Cardiac muscle cell (in vitro differentiated cells and primary cell): Measurements from ENCODE around the gene KIRREL3. TPM values are rescaled to one million over a fixed set of nuclear protein-coding genes. Genes with fewer than 3 reads are reported as not detected.

Source experiments
- DNase-seq, 2 donors: peaks; one replicate each; pipeline versions ENCODE4 v3.0.0 to v3.0.0-alpha.2; 2010 to 2017; ENCODE audit warnings: low read depth in 1 of 2, low spot score in 1 of 2
- H3K27ac ChIP-seq: fragments of 200-600 bp; sonication (generic); 2 replicates; pipeline ENCODE4 v1.5.1; 2016
- H3K27me3 ChIP-seq: fragments of 200-600 bp; sonication (generic); 2 replicates; pipeline ENCODE4 v1.6.0; 2016; ENCODE audit warnings: control low read depth
- H3K36me3 ChIP-seq: fragments of 200-600 bp; sonication (generic); 2 replicates; pipeline ENCODE4 v1.5.1; 2016; ENCODE audit warnings: control low read depth
- H3K4me1 ChIP-seq: fragments of 200-600 bp; sonication (generic); 2 replicates; pipeline ENCODE4 v1.8.1; 2017; ENCODE audit warnings: low read depth, mild to moderate bottlenecking, mixed run types
- H3K4me3 ChIP-seq: fragments of 200-600 bp; sonication (generic); 2 replicates; pipeline ENCODE4 v1.5.1; 2016; ENCODE audit warnings: mild to moderate bottlenecking
- H3K9me3 ChIP-seq: fragments of 200-600 bp; sonication (generic); 2 replicates; pipeline ENCODE4 v1.5.1; 2017; ENCODE audit warnings: low read depth, mild to moderate bottlenecking, control low read depth
- polyA plus RNA-seq: library from polyadenylated mRNA; unstranded; fragments of >200 nt; fragmentation: Nextera tagmentation; extraction: Ambion mirVana; gene quantifications from 2 replicates; pipeline ENCODE4 v1.2.1, GENCODE V29; 2016
- total RNA-seq: library from RNA; depleted of rRNA; stranded (reverse); fragments of >200 nt; gene quantifications from 2 replicates; pipeline ENCODE4 v1.2.3, GENCODE V29; 2016
- TF ChIP-seq, protein P1 (sequence below): IDR thresholded peaks from 2 replicates; pipeline ENCODE4 v1.5.1; 2012; ENCODE audit warnings: low read depth, mild to moderate bottlenecking, low read length

Gene KIRREL3
- total and polyA plus RNA-seq, 2 experiments from 2014 or later: 0.12 to 0.89 TPM

DNA sequence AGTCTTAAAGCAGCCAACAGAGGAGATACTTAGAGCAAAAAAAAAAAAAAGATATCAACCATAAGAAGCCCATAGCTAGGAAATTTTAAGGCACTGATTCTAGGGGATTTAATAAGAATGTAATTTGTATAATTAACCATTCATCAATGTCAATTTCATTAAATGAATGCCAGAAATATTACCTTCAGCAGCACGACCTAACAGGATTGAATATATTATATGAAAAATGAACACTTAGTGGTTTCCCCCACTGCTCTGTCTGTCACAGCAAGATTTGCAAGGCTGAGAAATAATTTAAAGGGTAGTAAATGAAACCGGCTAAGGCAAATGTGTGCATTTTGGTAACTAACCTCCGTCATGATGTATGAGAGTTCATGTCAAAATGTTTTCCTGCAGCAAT, 319.9 kb downstream of the KIRREL3 start:
- Histone ChIP-seq H3K4me3 (no peak overlapping the region), H3K27me3 (peaks cover 7% of the 10 kb centered on the region), H3K36me3 (no peaks in the 10 kb centered on the region), H3K4me1 (no peaks in the 10 kb centered on the region), H3K27ac (no peak overlapping the region), H3K9me3 (no peaks in the 10 kb centered on the region)
- DNase-seq: no peak
- TF ChIP-seq, protein P1, sequence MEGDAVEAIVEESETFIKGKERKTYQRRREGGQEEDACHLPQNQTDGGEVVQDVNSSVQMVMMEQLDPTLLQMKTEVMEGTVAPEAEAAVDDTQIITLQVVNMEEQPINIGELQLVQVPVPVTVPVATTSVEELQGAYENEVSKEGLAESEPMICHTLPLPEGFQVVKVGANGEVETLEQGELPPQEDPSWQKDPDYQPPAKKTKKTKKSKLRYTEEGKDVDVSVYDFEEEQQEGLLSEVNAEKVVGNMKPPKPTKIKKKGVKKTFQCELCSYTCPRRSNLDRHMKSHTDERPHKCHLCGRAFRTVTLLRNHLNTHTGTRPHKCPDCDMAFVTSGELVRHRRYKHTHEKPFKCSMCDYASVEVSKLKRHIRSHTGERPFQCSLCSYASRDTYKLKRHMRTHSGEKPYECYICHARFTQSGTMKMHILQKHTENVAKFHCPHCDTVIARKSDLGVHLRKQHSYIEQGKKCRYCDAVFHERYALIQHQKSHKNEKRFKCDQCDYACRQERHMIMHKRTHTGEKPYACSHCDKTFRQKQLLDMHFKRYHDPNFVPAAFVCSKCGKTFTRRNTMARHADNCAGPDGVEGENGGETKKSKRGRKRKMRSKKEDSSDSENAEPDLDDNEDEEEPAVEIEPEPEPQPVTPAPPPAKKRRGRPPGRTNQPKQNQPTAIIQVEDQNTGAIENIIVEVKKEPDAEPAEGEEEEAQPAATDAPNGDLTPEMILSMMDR: no peak

DNA sequence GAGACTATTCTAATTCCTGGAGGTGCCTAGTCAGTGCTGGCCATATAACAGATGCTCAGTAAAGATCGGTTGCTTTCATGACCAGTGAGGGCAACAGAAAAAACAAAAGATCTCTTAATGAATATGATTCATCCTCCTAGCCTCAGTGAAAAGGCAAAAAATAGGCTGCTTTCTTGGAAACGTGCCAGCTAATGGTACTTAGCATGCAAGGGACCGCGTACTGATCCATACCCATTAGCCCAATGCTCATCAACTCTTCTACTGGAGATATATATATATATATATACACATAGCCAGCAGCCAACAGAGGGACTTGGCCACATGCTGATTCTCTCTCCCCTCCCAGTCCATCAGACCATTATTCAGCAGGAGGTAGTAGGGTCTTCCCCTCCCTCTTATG, 320.4 kb downstream of the KIRREL3 start:
- H3K4me3 ChIP-seq: no peak overlapping the region
- no peaks in the 10 kb centered on the region for H3K36me3 ChIP-seq
- no peaks in the 10 kb centered on the region for H3K9me3 ChIP-seq
- no peak overlapping the region for H3K27ac ChIP-seq
- TF ChIP-seq, protein P1: no peak
- no peaks in the 10 kb centered on the region for H3K4me1 ChIP-seq
- no peak for DNase-seq
- H3K27me3 ChIP-seq: peaks cover 13% of the 10 kb centered on the region

DNA sequence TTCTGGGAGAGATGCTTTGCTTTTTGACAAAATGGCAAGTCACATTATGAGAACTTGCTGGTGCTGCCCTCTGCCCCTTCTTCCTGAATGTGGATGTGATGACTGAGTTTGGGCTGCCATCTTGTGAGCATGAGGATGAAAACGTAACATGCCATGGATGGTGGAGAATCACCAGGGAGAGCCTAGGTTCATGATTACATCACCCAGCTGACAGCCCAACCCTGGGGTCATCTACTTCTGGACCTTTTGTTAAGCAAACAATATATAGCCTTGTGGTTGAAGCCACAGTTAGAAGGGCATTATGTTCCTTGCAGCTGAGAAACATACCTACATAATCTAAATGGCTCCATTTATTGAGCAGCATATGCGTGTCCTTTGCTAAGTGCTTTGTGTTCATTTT, 321.5 kb downstream of the KIRREL3 start:
- Histone ChIP-seq H3K27ac (no peak overlapping the region), H3K4me3 (no peak overlapping the region), H3K36me3 (no peaks in the 10 kb centered on the region), H3K27me3 (peaks cover 8% of the 10 kb centered on the region), H3K4me1 (no peaks in the 10 kb centered on the region), H3K9me3 (no peaks in the 10 kb centered on the region)
- no peak for DNase-seq
- TF ChIP-seq, protein P1: no peak

DNA sequence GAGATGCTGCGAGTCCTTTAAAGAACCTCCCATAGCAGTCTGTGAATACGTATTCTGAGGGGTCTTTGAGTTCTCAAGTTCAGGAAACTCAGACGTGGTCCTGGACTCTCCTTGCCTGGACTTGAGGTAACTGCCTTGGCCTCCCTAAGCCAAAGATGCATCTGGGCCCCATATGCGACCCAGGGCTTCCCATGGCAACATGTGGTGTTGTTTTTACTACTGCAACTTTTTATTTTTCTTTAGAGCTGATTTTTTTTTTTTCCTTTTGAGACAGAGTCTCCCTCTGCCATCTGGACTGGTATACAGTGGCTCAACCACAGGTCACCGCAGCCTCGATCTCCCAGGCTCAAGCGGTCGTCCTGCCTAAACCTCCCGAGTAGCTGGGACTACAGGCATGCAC, 324.0 kb downstream of the KIRREL3 start:
- no peak for DNase-seq
- Histone ChIP-seq H3K4me1 (no peaks in the 10 kb centered on the region), H3K27ac (no peak overlapping the region), H3K36me3 (no peaks in the 10 kb centered on the region), H3K27me3 (peaks cover 30% of the 10 kb centered on the region), H3K9me3 (no peaks in the 10 kb centered on the region), H3K4me3 (no peak overlapping the region)
- TF ChIP-seq, protein P1: no peak

DNA sequence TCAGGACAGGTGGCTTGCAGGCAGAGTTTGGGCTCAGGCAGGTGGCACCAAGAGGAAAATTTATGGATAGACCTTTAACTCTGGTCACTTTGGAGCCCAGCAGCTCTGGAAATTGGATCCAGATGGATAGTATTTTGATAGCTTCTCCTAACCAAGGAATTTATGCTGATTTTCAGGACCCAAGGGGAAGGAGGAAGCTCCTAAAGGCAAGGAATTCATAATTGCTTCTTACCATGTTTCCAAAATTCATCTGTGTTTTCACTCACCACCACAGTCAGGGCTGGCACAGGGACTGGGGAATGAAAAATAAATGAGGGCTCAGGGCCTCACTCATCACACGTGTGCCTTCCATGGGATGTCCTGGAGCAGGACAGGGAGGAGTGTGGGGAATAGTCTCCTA, 327.3 kb downstream of the KIRREL3 start:
- Histone ChIP-seq H3K27me3 (peaks cover 45% of the 10 kb centered on the region), H3K36me3 (no peaks in the 10 kb centered on the region), H3K27ac (no peak overlapping the region), H3K4me3 (no peak overlapping the region), H3K4me1 (no peaks in the 10 kb centered on the region), H3K9me3 (no peaks in the 10 kb centered on the region)
- TF ChIP-seq, protein P1: no peak
- DNase-seq: no peak

DNA sequence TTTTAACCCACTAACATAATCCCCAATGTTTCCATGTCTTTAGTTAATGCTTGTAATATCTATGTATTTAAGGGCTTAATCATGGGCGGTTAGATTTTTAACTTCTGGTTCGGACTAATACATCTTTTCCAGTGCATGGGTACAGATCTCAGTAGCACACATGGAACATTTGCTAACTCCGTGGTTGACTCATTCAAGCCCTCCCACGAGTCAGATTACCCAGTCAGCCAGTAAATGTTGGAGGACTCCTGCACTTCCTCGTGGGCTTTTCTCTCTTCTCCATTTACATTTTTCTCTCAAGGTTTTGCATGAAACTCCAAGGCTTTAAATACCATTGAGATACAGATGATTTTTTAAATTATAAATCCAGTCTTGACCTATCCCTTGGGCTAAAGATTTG, 331.2 kb downstream of the KIRREL3 start:
- no peaks in the 10 kb centered on the region for H3K4me1 ChIP-seq
- H3K36me3 ChIP-seq: no peaks in the 10 kb centered on the region
- peak in 1 of 2 donors; percentile 22 for DNase-seq
- no peak overlapping the region for H3K27ac ChIP-seq
- H3K4me3 ChIP-seq: no peak overlapping the region
- no peaks in the 10 kb centered on the region for H3K9me3 ChIP-seq
- H3K27me3 ChIP-seq: peaks cover 62% of the 10 kb centered on the region
- TF ChIP-seq, protein P1: no peak
